Measurements from ENCODE around the gene FICD. TPM values are rescaled to one million over a fixed set of nuclear protein-coding genes. Genes with fewer than 3 reads are reported as not detected.
A peak's percentile ranks its signal among the peaks of the same experiment; 100 is the strongest.

Gene FICD
- total RNA-seq, 1 donor from 2014 or later, result 2.8 TPM

DNA sequence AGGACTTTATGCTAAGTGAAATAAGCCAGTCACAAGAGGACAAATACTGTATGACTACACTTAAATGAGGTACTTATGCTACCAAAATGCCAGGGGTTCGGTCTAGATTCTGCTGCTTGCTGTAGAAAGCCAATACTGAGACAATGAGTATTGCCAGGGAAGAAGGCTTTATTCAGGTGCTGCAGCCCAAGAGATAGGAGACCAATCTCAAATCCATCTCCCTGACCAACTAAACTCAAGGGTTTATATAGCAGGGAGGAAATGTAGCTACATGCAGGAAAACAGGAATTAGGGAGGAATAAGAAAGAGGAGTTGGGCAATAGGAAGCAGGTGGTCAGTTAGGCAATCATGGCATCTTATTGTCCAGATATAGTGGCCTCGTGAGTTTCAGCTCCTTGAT, 12.2 kb upstream of the FICD start:
- DNase-seq, result no peak

DNA sequence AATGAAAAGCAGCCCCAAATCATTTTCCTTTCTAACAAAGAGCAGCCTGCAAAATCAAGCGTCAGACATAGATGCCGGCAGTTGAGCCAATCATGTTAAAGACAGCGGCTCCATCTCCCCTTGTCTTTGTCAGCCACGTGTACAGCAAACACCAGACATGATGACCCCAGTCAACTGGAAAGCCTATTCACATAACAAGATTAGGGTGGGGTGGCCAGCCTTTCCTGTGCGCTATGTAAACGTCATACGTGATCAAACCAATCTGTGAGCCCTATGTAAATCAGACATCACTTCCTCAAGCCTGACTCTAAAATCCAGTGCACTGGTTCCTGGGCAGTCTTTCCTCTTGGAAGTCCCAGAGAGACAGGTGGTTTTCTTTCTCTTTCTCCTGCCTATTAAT, 9.9 kb upstream of the FICD start:
- no peak for DNase-seq

DNA sequence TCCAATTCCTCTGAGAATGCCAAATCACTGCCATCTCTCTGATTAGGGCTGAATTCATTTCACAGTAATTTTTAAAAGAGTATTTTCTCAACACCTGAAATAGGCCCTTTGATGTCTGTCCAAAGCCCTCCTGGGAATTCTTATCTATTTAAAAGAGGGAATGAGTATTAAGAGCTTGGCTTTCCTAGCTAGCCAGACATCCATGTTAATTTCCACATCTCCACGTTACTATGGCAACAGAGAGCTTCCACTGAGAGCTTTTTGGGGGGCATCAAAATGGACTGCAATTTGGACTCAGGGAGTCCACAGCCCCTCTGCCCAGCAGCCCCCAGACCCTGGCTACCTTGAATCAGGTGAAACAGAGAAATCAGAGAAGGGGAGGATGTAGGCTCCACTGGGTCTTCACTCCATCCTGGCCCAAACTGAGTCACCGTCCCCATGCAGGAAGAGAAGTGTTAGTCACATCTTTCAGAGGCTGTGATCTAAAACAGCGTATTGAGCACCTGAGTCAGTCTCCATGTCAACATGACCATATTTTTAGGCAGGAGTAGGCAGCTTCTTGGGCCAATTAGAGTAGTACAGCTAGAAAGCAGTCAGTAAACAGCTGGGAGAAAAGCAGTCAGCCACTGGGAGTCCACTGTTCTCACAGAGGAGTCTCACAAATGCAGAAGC, 7.0 kb upstream of the FICD start:
- no peak for DNase-seq

DNA sequence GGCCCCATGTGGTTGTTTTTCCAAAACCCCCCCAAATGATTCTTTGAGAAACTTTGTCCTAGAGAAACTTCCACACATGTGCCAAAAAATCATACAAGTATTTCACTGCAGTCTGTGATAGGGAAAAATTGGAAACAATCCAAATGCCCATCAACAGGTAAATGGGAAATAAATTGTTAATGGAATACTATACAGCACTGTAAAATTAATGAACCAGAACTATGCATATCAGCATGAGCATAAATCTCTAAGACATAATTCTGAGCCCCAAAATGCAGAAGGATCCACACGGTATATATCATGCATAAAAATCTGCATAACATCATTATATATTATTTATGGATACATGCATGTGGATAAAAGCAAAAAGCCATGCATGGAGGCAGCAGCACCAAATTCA, 5.3 kb upstream of the FICD start:
- no peak for DNase-seq

DNA sequence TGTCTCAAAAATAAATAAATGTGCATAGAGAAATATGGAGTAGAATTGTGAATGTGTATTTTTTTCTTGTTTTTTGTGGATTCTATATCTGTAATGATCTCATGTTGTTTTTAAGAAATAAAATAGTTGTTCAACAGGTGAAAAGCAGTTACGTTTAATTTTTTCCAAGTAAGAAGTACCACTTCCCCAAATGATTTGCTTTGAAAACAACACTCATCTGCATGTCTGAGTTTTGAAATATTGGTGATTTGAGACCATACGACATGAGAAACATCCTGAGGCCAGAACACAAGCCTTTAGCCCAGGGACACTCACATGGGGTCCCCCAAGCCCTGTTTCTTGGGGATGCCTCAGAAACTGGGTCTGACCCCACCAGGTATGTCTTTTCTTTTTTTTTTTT, 4.2 kb upstream of the FICD start:
- no peak for DNase-seq

DNA sequence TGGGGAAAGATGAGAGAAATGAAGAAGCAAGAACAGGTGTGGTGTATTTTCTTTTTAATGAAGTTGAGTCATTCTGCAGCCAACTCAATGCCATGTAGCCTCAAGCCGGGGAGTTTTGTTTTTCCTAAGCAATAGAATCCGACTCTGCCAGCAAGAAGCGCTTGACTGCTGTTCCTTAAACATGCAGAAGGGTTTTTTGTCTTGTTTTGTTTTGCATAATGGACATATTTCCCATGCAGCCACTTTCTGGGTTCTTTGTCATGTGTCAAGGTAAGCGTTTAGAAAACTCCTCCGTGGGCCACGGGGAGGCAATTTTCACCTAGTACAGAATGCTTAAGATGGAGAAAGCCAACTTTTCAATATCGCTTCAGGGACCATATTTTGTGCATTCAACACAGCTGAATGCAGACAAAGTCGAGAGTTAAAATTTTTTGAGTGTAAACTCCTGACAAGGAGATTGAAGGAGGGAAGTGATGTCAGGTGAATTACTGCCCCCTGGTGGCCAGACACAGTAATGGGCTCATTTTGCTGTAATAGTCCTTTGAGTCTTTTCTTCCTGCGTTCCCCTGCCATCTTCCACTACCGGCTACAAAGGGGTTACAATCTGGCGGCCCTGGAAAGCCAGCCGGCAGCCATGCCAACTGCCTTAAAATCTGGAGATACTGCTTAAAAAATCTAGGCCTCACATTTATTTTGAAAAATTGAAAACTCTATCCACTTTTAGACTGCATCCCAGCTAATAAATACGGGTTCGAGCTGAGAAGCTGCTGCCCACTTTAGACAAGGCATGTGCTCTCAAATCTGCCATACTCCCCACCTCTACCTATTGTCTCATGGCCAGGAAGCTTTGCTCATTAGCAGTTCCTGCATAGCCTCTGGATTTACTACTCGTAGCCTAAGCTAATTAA, 3.2 kb upstream of the FICD start:
- peak; percentile 88 for DNase-seq

DNA sequence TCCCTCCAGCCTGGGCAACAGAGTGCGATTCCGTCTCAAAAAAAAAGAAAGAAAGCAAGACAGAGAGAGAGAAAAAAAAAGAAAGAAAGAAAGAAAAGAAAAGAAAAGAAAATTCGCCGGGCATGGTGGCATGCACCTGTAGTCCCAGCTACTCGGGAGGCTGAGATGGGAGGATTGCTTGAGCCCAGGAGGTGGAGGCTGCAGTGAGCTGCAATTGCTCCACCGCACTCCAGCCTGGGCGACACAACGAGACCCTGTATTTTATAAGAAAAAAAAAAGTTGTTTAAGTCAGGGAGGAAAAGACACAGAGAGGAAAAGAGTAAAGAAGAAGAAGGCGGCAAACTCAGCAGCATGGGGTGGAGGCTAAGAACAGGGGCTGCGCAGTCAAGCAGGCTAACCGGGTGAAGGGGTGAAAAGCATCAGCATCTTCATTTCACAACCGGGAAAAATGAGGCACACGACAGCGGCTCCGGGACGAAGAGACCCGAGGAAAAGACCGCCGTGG, 557 bp upstream of the FICD start:
- DNase-seq, result no peak

DNA sequence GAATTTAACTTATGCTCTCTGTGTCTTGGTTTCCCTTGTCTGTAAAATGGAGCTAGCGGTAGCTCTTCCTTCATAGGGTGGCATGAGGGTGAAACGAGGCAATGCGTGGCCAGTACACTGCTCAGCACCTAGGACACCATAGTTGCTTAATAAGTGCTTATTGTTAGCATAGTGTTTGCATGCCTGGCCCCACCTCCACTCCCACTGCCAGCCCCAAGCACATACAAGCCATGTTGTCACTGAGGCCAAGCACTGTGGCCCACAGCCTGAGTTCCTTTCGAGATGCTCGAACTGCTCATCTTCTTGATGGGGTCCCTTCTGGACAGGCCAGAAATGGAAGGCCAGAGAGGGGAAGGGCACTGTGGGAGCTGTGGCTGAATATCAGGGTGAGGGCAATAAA, 839 bp downstream of the FICD start:
- DNase-seq, result no peak

DNA sequence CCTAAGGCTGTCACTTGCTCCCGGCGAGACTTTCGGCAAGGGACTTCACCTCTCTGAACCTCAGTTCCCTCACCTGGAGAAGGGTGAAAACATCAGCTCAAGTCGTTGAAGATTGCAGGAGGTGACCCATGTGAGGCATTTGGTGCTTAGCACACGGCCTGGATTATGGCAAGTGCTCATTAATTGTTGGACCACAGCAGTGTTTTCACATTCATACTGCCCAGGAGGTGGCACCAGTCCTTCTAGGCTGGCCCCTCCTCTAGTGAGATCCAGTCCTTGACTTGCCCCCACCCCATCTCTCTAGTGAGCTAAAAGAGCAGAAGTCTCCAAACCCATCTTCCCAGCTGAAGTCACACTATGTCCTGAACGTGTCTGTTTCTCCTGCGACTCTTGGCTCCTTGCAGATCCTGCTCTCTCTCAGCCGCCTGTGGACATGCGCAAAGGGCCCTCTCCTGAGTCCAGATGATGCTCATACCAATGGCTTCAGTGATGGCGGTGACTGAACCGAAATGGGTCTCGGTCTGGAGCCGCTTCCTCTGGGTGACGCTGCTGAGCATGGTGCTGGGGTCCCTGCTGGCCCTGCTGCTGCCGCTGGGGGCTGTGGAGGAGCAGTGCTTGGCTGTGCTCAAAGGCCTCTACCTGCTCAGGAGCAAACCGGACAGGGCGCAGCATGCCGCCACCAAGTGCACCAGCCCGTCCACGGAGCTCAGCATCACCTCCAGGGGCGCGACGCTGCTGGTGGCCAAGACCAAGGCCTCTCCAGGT, 1.6 kb downstream of the FICD start:
- DNase-seq, result no peak

DNA sequence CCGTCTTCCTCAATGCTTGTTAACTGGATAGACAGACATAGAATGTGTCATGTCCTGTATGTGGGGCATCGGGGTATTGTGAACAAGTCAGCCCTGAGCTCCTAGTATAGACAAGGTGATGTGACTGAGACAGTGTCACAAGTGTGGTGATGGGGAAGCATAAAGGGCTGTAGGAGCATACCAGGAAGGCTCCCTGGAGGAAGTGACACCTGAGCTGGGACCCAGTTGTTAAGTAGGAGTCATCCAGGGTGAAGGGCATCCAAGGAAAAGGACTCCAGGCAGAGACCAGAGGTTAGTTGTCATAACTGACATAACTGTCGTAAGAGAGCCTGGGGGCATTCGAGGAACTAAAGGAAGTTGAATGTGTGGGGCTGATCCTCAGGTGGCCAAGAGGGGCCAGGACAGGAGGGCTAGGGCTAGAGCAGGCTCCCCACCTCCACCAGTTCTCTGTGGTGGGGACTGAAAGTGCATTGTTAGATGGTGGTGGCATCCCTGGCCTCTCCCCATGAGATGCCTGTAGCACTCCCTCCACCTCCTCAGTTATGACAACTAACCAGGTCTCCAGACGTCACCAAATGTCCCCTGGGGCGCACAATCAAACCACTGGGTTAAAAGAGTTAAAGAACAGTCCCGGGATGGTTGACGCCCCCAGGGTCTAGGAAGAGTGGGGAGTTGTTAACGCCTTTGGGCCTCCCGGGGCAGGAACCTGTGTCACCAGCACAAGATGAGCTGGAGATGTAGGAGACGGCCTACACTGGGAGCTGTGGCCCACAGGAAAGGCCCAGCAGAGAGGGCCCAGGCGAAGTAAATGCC, 2.4 kb downstream of the FICD start:
- no peak for DNase-seq

DNA sequence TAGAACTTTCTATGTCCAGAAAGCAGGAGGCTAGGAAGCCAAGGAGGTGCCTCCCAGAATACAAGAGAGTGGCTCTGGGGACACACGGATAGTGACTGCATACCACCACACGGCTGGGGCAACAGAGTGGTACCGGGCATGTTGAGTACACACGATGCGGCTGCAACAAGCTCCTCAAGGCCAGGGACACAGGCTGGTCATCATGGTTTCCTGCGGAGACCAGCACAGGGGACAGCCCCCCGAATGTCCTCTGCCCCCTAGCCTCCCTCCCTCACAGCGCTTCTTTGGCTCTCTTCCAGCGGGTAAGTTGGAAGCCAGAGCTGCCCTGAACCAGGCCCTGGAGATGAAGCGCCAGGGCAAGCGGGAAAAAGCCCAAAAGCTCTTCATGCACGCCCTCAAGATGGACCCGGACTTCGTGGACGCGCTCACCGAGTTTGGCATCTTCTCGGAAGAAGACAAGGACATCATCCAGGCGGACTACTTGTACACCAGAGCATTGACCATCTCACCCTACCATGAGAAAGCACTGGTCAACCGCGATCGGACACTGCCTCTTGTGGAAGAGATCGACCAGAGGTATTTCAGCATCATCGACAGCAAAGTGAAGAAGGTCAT, 3.1 kb downstream of the FICD start:
- no peak for DNase-seq

DNA sequence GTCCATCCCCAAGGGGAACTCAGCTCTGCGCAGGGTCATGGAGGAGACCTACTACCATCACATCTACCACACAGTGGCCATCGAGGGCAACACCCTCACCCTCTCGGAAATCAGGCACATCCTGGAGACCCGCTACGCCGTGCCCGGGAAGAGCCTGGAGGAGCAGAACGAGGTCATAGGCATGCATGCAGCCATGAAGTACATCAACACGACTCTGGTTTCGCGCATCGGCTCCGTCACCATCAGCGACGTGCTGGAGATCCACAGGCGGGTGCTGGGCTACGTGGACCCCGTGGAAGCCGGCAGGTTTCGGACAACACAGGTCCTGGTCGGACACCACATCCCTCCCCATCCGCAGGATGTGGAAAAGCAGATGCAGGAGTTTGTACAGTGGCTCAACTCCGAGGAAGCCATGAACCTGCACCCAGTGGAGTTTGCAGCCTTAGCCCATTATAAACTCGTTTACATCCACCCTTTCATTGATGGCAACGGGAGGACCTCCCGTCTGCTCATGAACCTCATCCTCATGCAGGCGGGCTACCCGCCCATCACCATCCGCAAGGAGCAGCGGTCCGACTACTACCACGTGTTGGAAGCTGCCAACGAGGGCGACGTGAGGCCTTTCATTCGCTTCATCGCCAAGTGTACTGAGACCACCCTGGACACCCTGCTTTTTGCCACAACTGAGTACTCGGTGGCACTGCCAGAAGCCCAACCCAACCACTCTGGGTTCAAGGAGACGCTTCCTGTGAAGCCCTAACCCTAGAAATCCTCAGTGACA, 3.8 kb downstream of the FICD start:
- DNase-seq, result no peak

DNA sequence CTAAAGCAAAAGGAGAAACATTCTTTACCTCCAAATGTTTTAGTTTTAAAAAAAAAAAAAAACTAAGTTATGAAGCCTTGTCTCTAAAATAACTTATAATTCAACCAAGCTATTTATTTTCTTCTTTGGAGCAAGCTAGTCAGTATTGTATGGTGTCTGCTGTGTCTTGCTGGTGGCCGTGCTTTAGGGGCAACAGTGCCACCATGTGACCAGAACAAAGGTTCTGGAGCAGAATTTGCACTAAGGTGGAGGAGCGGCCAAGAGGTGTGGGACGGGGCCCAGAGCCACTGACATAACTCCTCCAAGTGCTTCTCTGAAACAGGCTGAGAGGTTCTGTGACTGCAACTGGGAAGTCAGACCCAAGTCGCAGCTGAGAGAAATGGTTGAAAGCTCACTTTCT, 4.5 kb downstream of the FICD start:
- DNase-seq, result no peak

DNA sequence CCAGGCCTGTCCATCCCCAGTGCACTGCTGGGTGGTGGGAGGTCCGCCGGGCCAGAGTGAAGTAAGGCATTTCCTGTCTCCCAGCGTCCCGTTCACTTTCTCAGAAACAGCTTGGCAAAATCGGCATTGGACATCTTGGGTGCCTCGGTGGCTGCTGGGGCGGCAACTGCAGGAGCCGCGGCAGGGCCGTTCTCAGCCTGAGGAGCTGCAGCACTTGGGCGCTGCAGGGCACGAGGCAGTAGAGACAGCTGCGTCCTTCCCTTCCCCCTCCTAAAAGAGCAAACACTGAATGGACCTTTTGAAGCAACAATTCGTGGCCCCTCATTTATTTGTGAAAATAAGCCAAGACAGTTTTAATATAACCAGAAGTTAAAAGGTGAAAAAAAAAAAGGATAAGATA, 8.3 kb downstream of the FICD start:
- DNase-seq, result peak; percentile 34

DNA sequence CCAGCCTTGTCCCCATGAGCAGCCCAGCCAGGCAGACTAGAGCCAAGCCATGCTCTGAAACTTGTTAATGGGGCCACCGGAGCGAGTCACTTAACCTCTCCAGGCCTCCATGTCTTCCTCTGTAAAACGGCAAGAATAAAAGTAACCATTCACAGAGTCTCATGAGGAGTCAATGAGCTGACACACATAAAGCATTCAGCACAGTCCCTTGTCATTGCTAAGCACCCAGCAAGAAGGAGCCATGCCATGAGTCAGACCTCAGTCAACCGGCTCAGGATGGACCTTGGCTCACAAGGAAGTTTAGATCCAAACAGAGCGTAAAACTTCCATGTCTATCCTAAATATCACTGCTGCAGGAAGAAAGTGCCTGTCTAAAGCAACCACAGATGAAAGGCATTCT, 10.6 kb downstream of the FICD start:
- no peak for DNase-seq

DNA sequence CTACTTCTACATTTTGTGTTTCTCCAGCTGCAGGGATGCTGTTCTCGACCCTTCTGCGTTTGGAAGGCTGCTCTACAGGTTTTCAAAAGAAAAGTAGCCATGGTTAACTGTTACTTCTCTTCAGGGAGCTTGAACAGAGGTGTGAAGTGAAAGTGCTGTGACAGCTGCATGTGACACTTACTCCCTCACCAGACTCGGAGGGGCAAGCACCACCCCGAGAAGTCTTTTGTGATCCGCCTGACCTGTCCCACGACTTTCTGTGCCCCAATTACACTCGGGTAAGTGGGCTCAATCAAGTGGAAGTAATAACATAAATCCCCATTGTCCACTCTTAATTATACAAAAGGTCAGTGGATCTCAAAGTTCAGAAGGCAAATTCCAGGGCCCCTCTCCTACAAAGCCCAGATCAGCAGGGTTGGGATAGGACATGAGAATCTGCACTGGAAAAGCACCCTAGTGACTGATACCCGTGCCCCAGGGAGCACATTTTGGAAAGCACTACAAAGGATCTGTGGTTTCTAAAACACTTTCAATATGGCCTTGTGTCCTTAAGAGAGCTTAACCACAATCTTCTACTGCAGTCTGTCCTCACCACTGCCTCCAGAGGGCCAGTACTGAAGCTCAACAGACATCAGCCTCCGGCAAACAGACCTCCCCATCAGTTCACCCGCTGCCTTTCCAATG, 11.5 kb downstream of the FICD start:
- no peak for DNase-seq

DNA sequence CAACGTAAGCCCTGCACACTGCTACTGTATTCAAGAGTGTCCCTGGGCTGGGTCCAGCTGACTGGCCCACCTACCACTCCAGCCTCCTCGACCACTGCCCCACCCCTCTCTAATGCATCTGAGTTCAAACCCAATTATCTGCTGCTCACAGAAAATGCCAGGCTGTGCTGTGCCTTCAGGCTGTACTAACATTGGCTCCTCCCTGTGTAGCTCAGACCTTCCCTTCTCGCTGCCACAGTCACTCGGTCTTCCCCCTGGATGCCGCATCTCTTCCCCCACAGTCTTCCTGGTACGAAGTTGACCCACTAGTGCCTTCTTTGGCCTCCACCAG, 12.1 kb downstream of the FICD start:
- no peak for DNase-seq

DNA sequence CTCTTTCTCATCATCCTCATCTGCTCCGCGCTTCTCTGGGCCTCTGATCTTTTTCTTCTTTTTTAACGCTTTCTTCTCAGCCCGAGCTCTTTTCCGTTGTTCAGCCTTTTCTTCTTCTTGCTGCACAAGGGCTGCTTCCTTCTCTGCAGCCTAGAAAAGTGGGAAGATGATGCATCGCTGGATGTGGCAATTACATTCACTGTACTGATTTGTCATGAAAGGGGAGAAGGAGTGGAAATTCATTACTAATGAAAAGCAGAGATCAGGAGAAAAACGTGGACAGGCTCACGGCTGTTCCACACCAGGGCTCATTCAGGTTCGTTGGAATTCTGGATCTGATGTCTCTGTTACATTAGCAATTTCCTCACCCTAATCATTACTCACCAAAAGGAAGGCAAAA, 15.1 kb downstream of the FICD start:
- no peak for DNase-seq

DNA sequence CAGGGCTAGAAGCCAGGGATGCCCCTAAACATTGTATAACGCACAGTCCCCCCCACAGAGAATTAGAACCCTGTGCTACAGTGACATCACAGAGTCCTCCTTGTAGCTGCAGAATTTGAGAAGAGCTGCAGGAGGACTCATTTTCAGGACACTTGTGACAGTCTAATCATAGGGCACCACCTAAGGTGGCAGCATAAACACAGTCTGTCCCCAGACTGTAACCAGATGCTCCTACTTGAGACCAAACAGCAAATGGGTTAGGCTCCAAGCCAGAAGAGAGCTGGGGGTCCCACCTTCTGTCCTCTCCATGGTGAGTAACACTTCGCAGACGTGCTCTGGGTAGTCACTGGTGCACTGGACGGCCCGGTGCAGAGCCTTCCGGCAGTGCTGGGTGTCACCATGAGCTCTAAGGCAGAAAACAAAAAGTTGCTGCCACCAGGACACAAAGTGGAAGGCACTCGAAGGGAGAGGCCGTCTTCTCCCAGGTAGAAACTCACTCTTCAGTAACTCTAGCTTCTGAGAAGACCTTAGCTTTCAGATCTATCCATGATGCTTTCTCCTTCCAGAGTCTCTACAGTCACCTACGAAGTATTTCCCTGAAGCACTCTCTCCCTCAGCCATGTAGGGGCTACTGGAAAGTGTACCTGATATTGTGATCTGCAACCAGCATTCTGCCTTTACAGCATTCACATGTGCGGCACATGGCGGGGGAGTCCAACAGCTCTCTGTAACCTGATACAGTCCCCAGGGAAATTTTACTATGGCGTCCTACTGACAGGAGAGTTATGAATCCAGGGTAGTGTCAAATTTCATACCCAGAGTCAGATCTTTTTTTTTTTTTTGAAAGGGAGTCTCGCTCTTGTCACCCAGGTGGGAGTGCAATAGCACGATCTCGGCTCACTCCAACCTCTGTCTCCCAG, 17.1 kb downstream of the FICD start:
- peak; percentile 45 for DNase-seq

All from tongue (tissue), 2 donors.